Stomach (tissue), 9 donors: ENCODE data around the gene PHLPP2. TPM values are rescaled to one million over a fixed set of nuclear protein-coding genes. Genes with fewer than 3 reads are reported as not detected.
"Not testable (repeated sequence)": the region's sequence is repeated elsewhere in the genome, so short reads cannot be mapped to it uniquely, and the experiment has no call there.

Experiments
- DNase-seq, 2 donors: peaks; one replicate each; pipeline versions ENCODE4 v3.0.0 to v3.0.0-alpha.2; 2013 to 2019
- H3K27ac ChIP-seq, 5 donors: fragments of 200-600 bp in 4 of 5; sonication (generic) in 4 of 5; one replicate each; pipeline ENCODE4 v1.5.1; 2013 to 2019; ENCODE audit warnings: mild to moderate bottlenecking in 1 of 5, moderate library complexity in 1 of 5
- H3K27me3 ChIP-seq, 3 donors: fragments of 200-600 bp; sonication (generic); one replicate each; pipeline ENCODE4 v1.5.1; 2017 to 2019; ENCODE audit warnings: mixed run types in 1 of 3
- H3K36me3 ChIP-seq, 4 donors: fragments of 200-600 bp; sonication (generic); 1 replicate in 3 of 4; 2 replicates in 1 of 4; pipeline ENCODE4 v1.5.1; 2016 to 2019
- H3K4me1 ChIP-seq, 4 donors: fragments of 200-600 bp; sonication (generic); one replicate each; pipeline ENCODE4 v1.5.1; 2016 to 2019
- H3K4me3 ChIP-seq, 4 donors: fragments of 200-600 bp; sonication (generic) in 3 of 4; one replicate each; pipeline ENCODE4 v1.5.1; 2016 to 2019; ENCODE audit warnings: mild to moderate bottlenecking in 1 of 4
- H3K9me3 ChIP-seq, 4 donors: fragments of 200-600 bp; sonication (generic); one replicate each; pipeline ENCODE4 v1.5.1; 2016 to 2019
- EP300 ChIP-seq: sonication (generic); formaldehyde crosslinking; IDR thresholded peaks from one replicate; pipeline ENCODE4 v1.6.1; 2017; ENCODE audit warnings: antibody characterized with exemption
- POLR2A ChIP-seq, 4 donors: fragments of 450-650 bp; IDR thresholded peaks; one replicate each; pipeline ENCODE4 v1.6.1; 2016; ENCODE audit warnings: antibody characterized with exemption in 4 of 4, control low read depth in 2 of 4, mild to moderate bottlenecking in 1 of 4, moderate library complexity in 1 of 4
- POLR2AphosphoS5 ChIP-seq, 3 donors: sonication (generic); formaldehyde crosslinking; IDR thresholded peaks; one replicate each; pipeline ENCODE4 v1.6.1; 2016; ENCODE audit warnings: antibody characterized with exemption in 3 of 3
- WGBS, 5 donors: extraction: QIAGEN DNeasy Blood & Tissue Kit in 3 of 5; methylation state at CpG; one replicate each; pipeline versions ENCODE4 v1.1.5 to v1.1.7; 2013 to 2018; 5-methylcytosine and 5-hydroxymethylcytosine counted together
- intact Hi-C: fragments of 100-400 bp; cut with DNase I; formaldehyde crosslinking; loops from one replicate; pipeline ENCODE4 v1.15.1; 2023; ENCODE audit warnings: low total_unique reads
- polyA plus RNA-seq, 3 donors: library from polyadenylated mRNA; stranded (reverse); fragments of 200-250 nt; gene quantifications; one replicate each; pipeline ENCODE4 v1.2.3, GENCODE V29; 2013
- total RNA-seq, 5 donors: library from RNA; depleted of rRNA; stranded (reverse); fragments of >200 nt; gene quantifications; one replicate each; pipeline versions ENCODE4 v1.1.0 to v1.2.3, GENCODE V29; 2014 to 2016
- TF ChIP-seq, protein P1 (sequence below), 7 experiments: fragments of 450-650 bp in 4 of 7; fragments of 200-600 bp in 3 of 7; sonication (generic) in 3 of 7; IDR thresholded peaks; one replicate each; pipeline ENCODE4 v1.5.1; 2016 to 2019; ENCODE audit warnings: antibody characterized with exemption in 7 of 7, control low read depth in 2 of 7, mild to moderate bottlenecking in 1 of 7
- donor health status: healthy with polysubstance abuse.
- donor health status: Bipolar disorder and iron deficiency.
- donor health status: healthy.

The PHLPP2 gene
- total and polyA plus RNA-seq, 8 donors = 0.76 to 10.1 (median 3.6) TPM

DNA sequence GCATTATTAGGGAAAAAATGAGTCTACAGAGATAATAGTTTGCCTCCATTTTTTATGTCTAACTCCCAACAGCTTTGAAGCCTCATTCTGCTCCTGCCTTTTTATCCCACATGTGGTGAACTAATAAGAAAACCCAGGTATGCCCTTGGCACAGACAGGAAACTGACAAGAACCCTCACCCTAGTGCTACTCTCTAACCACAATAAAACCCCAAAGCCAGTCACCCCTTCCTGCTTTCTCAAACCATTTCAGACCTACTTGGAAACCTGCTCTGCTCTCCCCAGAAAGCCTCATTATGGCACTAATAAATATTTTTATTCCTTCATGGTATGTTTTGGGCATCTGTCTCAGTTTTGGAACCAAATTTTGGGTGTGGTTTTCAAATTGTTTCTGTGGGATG, 102.4 kb downstream of the PHLPP2 start:
- intact Hi-C loops = loop anchor here (10.0 kb wide), 1 partner anchor 207 kb away; no protein-coding TSS in a partner anchor
- H3K4me3 ChIP-seq = no peak overlapping the region
- H3K27me3 ChIP-seq = peaks cover 0 to 53% (median 22%) of the 10 kb centered on the region in 3 donors
- no peak overlapping the region for H3K27ac ChIP-seq
- no peak for DNase-seq
- peaks cover 0 to 6% (median 2%) of the 10 kb centered on the region in 4 donors for H3K9me3 ChIP-seq
- no peak for TF ChIP-seq EP300
- TF ChIP-seq POLR2A (IDR thresholded peaks at IDR 0.05) = no peak
- no peak for TF ChIP-seq POLR2AphosphoS5 (IDR thresholded peaks at IDR 0.05)
- TF ChIP-seq, protein P1, sequence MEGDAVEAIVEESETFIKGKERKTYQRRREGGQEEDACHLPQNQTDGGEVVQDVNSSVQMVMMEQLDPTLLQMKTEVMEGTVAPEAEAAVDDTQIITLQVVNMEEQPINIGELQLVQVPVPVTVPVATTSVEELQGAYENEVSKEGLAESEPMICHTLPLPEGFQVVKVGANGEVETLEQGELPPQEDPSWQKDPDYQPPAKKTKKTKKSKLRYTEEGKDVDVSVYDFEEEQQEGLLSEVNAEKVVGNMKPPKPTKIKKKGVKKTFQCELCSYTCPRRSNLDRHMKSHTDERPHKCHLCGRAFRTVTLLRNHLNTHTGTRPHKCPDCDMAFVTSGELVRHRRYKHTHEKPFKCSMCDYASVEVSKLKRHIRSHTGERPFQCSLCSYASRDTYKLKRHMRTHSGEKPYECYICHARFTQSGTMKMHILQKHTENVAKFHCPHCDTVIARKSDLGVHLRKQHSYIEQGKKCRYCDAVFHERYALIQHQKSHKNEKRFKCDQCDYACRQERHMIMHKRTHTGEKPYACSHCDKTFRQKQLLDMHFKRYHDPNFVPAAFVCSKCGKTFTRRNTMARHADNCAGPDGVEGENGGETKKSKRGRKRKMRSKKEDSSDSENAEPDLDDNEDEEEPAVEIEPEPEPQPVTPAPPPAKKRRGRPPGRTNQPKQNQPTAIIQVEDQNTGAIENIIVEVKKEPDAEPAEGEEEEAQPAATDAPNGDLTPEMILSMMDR (IDR thresholded peaks at IDR 0.05) = no peak
- peaks cover 12 to 15% (median 15%) of the 10 kb centered on the region in 4 donors for H3K4me1 ChIP-seq
- no peaks in the 10 kb centered on the region for H3K36me3 ChIP-seq

DNA sequence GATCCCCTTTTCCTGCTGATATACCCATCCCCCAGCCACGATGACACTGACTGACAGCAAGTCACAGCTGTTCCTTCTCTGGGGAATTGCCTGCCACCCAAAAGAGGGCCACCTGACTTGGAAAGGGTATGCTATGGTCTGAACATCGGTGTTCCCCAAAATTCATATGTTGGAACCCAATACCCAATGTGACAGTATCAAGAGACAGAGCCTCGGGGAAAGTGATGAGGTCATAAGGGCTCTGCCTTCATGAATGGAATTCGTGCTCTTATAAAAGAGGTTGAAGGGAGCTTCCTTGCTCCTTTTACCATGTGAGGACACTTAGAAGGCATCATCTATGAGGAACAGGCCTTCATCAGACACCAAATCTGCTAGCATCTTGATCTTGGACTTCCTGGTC, 106.1 kb downstream of the PHLPP2 start:
- H3K27me3 ChIP-seq = peaks cover 0 to 52% (median 0%) of the 10 kb centered on the region in 3 donors
- no peak for DNase-seq
- intact Hi-C loops = no loop called here
- H3K36me3 ChIP-seq = no peaks in the 10 kb centered on the region
- H3K4me1 ChIP-seq = no peaks in the 10 kb centered on the region
- no peak overlapping the region for H3K4me3 ChIP-seq
- H3K27ac ChIP-seq = no peak overlapping the region
- peaks cover 0 to 6% (median 2%) of the 10 kb centered on the region in 4 donors for H3K9me3 ChIP-seq
- TF ChIP-seq POLR2A (IDR thresholded peaks at IDR 0.05) (no peak), EP300 (no peak), POLR2AphosphoS5 (IDR thresholded peaks at IDR 0.05) (no peak)
- TF ChIP-seq, protein P1 (IDR thresholded peaks at IDR 0.05) = no peak
- 68 to 83% (median 81%) methylated on average over 4 of the region's 4 CpGs for WGBS, 5 donors

DNA sequence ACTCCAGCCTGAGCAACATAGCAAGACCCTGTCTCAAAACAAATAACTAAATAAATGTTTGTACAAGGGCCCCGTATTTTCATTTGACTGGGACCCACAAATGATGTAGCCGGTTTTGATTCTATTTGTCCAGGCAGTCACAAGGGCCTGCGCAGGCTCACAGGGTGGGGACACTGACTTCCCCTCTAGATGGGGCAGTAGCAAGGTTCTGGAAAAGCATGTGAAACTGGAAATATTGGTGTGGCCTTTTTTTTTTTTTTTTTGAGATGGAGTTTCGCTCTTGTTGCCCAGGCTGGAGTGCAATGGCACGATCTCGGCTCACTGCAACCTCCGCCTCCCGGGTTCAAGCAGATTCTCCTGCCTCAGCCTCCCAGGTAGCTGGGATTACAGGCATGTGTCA, 109.5 kb downstream of the PHLPP2 start:
- whole genome bisulfite sequencing, 5 donors = 75 to 81% (median 76%) methylated on average over 8 of the region's 8 CpGs
- H3K27ac ChIP-seq, H3K9me3 ChIP-seq, H3K36me3 ChIP-seq, H3K4me1 ChIP-seq, H3K4me3 ChIP-seq, intact Hi-C loops, DNase-seq: not testable (repeated sequence)
- H3K27me3 ChIP-seq = peaks cover 0 to 69% (median 0%) of the 10 kb centered on the region in 3 donors

DNA sequence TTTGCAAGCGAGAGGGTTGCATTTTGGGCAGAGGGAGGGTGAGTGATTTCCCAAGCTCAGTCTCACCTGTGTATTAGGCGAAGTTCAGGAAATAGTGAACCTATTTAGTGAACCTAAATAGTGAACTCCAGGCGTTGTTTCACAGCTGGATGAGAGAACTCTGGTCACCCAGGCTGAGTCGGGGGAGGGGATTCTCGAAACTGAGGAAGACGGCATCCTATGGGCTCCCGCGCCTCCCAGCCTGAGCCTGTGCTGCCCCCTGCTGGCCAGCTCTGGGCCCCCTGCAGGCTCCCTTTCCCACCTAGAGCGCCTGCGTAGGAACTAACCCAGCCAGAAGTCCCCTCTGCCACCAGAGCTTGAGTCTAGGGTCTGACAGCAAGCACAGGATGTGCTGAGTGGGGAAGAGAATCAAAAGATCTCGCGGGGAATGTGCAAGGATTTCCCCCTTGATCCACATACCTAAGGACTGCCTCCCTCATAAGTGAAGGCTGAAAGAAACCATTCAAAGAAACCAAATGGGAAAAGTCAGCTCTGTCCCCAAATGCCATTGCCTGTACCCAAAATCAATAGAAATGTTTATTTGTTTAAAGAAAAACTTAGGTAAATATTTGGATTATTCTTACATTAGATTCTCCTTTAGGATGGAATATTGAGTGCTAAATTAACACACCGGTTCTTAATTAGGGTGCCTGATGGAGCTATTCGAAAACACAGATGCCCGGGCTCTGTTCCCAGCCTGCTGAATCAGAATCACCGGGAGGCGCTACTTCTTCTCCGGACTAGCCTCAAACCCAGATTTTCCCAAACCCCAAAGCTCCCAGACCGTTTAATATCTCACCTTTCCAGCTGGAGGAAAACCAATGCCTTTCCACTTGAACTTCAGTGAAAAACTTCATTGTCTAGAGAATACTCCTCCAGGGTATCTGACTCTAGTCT, 113.3 kb downstream of the PHLPP2 start:
- intact Hi-C loops = no loop called here
- Histone ChIP-seq H3K4me1 (peaks cover 0 to 7% (median 5%) of the 10 kb centered on the region in 4 donors), H3K4me3 (no peak overlapping the region), H3K27me3 (peaks cover 0 to 64% (median 0%) of the 10 kb centered on the region in 3 donors), H3K27ac (no peak overlapping the region), H3K36me3 (no peaks in the 10 kb centered on the region), H3K9me3 (no peaks in the 10 kb centered on the region)
- TF ChIP-seq, protein P1 (IDR thresholded peaks at IDR 0.05) = peak in 5 of 7 experiments; percentile 47 to 86 (median 75)
- no peak for TF ChIP-seq POLR2AphosphoS5 (IDR thresholded peaks at IDR 0.05)
- DNase-seq = peak; percentile 78 to 88
- WGBS, 5 donors = 11 to 17% (median 17%) methylated on average over 18 to 19 of the region's 19 CpGs

DNA sequence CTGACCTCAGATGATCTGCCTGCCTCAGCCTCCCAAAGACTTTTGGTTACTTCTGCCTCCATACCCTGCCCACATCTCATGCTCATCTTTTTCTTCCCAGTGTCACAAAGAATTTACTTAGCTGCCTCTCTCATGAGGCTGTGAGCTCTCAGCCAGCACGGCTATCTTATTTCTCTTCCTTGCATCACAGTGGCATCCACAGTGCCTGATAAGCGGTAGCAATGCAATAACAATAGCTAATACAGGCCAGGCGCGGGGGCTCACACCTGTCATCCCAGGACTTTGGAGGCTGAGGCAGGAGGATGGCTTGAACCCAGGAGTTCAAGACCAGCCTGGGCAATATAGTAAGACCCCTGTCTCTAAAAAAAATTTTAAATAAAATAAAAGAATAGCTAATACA, 114.1 kb downstream of the PHLPP2 start:
- Histone ChIP-seq H3K4me3 (no peak overlapping the region), H3K9me3 (no peaks in the 10 kb centered on the region), H3K27ac (no peak overlapping the region), H3K27me3 (peaks cover 0 to 56% (median 0%) of the 10 kb centered on the region in 3 donors), H3K4me1 (peaks cover 0 to 7% (median 5%) of the 10 kb centered on the region in 4 donors), H3K36me3 (no peaks in the 10 kb centered on the region)
- no peak for DNase-seq
- TF ChIP-seq, protein P1 (IDR thresholded peaks at IDR 0.05) = no peak
- TF ChIP-seq POLR2A (IDR thresholded peaks at IDR 0.05) (no peak), EP300 (no peak), POLR2AphosphoS5 (IDR thresholded peaks at IDR 0.05) (no peak)
- intact Hi-C loops = no loop called here
- WGBS, 5 donors = 60 to 80% (median 72%) methylated on average over 4 of the region's 4 CpGs
